ENCODE measurements around the gene ARL14EP. TPM values are rescaled to one million over a fixed set of nuclear protein-coding genes. Genes with fewer than 3 reads are reported as not detected.

ARL14EP gene
- total RNA-seq, 1 donor, result 25.4 TPM

Other genes with a start within 250 kb of the ARL14EP start
- not detected for gene FSHB, start 92.1 kb upstream of the ARL14EP start, total RNA-seq

Measured in mononuclear cell (primary cell).